ENCODE measurements around the gene FMO1.

The FMO1 gene

DNA sequence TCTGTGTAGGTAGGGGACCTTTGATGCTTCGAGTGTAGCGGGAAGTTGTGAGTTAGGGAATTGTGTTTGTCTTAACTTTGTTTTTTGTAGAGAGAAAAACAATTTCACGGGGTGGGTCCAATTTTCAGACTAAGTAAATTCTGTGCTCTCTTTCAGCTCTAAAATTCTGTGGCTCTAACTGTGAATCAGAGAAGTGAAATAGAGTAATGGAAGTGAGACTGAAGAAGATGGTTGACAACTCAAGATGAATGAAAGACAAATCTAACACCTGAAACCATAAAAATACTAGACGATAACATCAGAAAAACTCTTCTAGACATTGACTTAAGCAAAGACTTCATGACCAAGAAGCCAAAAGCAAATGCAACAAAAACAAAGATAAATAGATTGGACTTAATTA lies 4.4 kb upstream of the FMO1 start:
- DNase-seq, result no peak

DNA sequence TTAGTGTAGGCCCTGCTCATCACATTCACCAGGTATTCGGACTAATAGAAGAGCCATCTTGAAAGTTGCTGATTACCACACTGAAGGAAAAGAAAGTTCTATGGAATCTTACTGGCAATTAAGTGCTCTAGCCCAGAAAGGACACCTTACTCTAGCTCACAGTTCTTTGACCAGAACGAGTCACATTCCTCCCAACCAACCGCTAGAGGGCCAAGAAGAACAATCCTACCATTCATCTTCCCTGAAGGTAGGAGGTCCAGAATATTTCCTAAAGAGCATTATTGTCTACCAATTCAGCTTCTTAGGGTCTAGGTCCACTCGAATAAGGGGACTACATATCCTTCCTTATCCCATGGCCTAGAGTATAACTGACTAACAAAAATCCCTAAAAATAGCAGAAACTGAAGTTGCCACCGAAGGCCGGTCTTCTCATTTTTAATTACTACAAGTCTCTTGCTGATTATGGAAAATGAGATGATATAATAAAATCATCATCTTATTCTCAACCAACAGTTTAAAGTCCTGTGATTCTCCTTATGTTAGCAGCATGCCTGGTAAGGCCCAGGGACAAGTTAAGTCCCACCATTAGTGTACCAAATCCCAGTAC lies 2.7 kb upstream of the FMO1 start:
- peak; percentile 8 for DNase-seq

GRCh38 chr1:171247501-171247900 lies 793 bp upstream of the FMO1 start:
- no peak for DNase-seq

GRCh38 chr1:171248841-171249240 lies 547 bp downstream of the FMO1 start:
- DNase-seq, result no peak

- DNase-seq, result no peak
Observed at GRCh38 chr1:171250263-171250662, 2.0 kb downstream of the FMO1 start.

DNA sequence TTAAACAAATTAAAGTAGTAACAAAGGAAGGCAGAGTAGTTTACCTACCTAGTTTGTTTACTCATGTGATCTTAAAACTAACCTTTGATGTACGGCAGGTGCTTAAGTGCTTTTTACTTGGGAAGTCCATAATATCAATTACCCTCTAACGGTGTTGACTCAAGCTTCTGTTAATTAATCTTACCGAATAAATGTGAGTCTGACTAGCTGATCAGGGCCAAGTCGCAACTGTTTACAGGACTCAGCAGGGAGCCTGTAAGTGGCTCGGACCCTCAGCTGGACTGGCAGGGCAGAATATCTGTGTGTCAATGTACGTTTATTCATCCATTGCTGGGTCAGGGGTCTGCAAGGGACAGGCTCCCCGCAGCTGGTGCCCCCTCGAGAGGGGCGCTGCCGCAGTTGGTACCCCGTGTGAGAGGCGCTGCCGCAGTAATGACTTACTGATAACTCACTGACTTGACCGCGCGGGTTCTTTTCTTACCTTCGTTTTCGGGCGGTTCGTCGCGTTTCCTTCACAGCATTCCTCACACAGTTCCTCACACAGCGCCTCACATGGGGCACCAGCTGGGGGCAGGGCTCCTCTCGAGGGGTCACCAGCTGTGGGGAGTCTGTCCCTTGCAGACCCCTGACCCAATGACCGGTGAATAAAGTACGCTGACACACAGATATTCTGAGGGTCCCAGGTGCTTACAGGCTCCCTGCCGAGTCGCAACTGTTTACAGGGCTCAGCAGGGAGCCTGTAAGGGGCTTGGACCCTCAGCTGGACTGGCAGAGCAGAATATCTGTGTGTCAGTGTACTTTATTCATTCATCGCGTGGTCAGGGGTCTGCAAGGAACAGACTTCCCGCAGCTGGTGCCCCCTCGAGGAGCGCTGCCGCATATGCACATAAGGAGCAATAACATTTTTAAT lies 3.0 kb downstream of the FMO1 start:
- DNase-seq, result peak; percentile 50

DNA sequence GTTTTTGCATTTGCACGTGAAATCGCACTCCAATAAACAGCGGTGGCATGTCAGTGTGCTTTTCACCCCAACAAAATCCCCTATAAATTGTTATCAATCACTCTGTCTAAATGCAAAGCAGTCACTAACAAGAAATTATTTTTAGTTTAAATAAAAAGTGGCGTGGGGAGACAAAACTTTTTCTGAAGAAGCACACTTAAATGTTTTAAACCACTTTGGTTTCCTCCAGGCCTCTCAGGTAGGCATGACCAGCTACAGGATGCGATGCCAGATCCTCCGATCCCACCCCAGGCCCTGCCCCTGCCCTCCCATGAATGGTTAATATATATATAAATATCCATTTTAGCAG lies 3.6 kb downstream of the FMO1 start:
- DNase-seq, result no peak

DNA sequence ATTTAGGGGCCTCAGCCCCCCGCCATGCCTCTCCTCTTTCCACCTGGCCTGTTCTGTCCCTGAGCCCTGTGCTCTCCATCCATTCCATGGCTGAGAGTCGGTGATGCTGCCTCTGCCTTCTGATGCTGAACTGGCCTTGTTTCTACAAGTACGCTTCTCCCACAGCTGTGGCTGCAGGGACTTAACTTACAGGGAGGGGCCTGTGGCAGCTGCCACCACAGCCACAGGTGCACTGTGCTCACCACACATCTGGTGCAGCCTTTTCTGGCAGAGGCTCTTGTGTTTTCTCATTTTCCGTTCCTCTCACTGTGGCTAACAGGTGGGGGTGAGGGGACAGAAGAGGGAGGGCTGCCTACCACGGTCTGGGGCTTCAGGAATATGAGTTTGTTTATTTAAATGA lies 4.2 kb downstream of the FMO1 start:
- DNase-seq, result no peak

GRCh38 chr1:171254859-171255258 lies 6.6 kb downstream of the FMO1 start:
- no peak for DNase-seq

GRCh38 chr1:171256940-171257606 lies 8.8 kb downstream of the FMO1 start:
- DNase-seq, result no peak

GRCh38 chr1:171257607-171258076 lies 9.3 kb downstream of the FMO1 start:
- no peak for DNase-seq

DNA sequence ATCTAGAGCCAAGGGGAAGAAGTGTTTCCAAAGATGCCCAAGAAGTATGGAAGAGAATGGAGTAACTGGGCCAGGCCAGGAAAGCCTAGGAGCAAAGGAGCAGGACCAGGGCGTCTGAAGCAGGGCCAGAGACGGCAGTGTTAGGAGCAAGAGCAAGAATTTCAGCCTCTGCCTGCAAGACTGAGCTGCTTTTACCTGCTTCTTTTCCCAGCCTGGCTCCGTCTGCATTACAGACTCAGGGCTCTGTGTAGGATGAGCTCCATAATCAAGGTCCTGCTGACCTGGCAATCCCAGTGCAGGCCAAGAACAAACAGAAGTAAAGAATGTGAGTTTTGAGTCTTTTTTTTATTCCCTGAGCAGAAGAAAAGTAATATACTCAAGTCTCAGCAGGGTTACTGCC lies 10.1 kb downstream of the FMO1 start:
- DNase-seq, result no peak

DNA sequence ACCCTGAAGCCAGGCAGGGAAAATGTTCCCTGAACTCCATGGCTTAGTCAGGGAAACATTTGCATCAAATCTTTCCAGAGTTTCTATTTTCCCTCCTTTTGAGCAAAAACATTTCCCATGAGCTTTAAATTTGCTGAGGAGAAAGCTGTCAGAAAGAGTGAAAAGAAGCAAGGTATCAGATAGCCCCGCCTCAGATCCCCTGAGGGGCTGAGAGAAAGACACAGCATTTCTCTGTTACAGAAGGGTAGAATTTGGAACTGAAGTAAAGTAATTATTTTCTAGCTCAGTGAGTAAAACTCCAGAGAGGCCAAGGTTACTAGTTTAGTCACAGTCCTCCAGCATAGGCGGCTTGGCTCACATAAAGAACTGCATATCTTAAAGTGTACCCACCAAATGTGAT lies 10.6 kb downstream of the FMO1 start:
- DNase-seq, result no peak

DNA sequence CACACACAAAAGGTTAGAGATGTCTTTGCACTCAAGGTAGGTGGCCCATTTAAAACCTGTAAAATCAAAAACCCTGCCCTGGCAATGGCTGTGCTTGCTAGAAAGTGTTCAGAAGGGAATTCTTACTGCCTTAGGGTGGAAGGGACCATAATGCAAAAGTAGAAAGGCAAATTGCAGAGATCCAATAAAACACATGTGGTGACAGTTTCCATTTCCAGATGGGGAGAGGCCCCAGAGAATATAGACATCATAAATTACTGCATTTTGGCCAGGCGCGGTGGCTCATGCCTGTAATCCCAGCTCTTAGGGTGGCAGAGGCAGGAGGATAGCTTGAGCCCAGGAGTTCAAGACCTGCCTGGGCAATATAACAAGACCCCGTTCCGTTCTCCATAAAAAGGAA lies 13.0 kb downstream of the FMO1 start:
- no peak for DNase-seq

- DNase-seq, result no peak
Observed at GRCh38 chr1:171263901-171264300, 15.6 kb downstream of the FMO1 start.

DNA sequence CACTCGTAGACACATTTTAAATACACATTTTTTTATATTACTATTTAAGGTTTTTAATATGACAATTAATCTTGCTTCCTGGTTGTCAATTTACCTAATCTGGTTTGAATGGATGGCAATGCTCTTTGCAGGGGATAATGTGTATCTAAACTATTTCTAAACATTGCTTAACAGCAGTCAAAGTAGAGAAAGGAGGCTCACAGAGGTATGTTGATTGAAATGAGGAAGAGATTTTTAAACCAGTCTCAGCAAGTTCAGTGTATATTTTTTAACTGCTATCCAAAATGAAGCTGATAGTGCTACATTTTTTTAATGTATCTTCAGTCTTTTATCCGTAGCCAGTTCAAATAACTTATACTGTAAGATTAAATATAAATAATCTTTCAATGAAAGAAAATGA lies 17.4 kb downstream of the FMO1 start:
- DNase-seq, result no peak

GRCh38 chr1:171266930-171267329 lies 18.6 kb downstream of the FMO1 start:
- DNase-seq, result no peak

DNA sequence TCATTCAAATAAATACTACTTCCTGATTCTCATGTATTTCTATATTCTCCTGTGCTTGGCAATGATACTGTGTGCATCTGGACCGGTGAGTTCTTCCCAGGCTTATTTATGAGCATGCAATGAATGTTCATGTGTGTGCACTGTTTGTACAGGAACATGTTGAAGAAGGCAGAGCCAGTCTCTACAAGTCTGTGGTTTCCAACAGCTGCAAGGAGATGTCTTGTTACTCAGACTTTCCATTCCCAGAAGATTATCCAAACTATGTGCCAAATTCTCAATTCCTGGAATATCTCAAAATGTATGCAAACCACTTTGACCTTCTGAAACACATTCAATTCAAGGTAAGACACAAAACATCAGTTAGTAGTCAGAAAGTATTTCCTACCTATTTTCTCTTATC lies 19.1 kb downstream of the FMO1 start:
- no peak for DNase-seq

- no peak for DNase-seq
Observed at GRCh38 chr1:171270806-171271205, 22.5 kb downstream of the FMO1 start.

- DNase-seq, result no peak
Observed at GRCh38 chr1:171277534-171277933, 29.2 kb downstream of the FMO1 start.

DNA sequence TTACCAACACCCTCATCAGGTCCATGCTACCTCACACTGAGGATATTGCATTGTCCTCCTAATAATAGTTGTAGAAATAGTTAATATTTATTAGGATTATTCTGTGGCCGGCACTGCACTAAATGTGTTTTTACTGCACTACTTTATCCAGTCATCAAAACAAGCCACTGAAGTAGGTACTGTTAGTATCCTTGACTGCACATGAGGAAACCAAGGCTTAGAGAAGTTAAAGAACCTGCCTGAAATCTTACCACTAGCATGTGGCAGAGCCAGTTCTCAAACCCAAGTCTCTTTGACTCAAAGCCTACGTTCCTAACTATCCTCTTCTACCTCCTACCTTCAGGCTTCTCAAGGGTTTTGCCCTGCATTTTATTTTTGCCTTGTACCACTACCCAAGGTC lies 30.9 kb downstream of the FMO1 start:
- no peak for DNase-seq

DNA sequence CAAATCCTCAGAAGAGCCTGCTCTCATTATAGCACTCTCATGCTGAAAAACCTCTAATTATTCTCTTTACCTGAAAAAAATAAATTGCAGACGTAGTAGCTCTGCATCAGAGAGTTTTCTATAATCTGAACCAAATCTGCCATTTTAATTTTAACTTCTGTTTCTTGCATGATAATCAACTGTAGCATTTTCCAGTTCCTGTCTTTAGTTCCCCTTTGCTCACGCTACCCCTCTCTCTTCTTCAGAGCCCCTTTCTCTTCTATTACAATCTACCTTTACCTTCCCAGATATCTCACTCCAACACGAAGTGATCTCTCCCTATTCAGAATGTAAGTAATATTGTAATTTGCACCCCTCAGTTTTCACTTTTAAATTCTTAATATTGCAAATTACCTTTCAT lies 31.4 kb downstream of the FMO1 start:
- DNase-seq, result no peak

DNA sequence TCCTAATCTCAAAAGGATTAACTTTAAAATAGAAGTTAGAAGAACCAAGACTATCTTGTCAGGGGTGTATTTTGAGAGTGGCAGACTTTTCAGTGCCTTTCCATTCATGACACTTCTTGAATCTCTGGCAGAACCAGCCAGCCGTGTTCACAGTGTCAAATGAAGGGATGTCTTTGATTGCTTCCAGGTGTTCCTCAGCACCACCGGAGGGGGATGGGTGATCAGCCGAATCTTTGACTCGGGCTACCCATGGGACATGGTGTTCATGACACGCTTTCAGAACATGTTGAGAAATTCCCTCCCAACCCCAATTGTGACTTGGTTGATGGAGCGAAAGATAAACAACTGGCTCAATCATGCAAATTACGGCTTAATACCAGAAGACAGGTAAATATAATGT lies 32.3 kb downstream of the FMO1 start:
- no peak for DNase-seq

All from activated CD4-positive, alpha-beta T cell treated with anti-CD3 and anti-CD28 coated beads for 48 hours (primary cell).